ENCODE results near the gene ASAP2. TPM values are rescaled to one million over a fixed set of nuclear protein-coding genes. Genes with fewer than 3 reads are reported as not detected.
"Not testable (repeated sequence)": the region's sequence is repeated elsewhere in the genome, so short reads cannot be mapped to it uniquely, and the experiment has no call there.

The ASAP2 gene
- total RNA-seq, 4 donors from 2014 or later: 33.2 to 62.1 (median 54.5) TPM

DNA sequence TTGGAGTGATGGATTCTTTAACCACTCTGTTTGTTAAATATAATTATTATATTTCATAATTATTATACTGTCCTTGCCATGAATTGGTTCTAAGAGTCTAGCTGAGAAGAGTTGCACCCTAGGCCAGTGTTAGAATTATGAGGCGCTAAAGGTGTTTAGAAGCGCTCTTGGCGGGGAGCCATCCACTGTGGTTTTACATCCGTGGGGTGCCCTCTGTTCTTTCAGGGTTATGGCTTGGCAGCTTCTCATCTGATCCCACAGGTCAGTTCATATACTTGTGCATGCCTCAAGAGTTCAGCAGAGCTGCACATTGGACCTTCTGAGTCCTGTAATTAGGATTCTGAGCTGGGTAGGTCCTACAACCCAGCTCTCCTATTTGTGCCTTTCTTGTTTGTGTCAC is 9.1 kb downstream of the ASAP2 start:
- Histone ChIP-seq H3K27me3 (no peaks in the 10 kb centered on the region), H3K4me3 (no peak overlapping the region), H3K9me3 (no peaks in the 10 kb centered on the region), H3K36me3 (no peaks in the 10 kb centered on the region), H3K27ac (no peak overlapping the region), H3K4me1 (peaks cover 22 to 56% (median 30%) of the 10 kb centered on the region in 4 donors)
- no peak for DNase-seq
- TF ChIP-seq POLR2A (IDR thresholded peaks at IDR 0.05) (no peak), EP300 (IDR thresholded peaks at IDR 0.05; ENCODE audit: low read depth) (no peak), POLR2AphosphoS5 (IDR thresholded peaks at IDR 0.05) (no peak)
- TF ChIP-seq, protein P1, sequence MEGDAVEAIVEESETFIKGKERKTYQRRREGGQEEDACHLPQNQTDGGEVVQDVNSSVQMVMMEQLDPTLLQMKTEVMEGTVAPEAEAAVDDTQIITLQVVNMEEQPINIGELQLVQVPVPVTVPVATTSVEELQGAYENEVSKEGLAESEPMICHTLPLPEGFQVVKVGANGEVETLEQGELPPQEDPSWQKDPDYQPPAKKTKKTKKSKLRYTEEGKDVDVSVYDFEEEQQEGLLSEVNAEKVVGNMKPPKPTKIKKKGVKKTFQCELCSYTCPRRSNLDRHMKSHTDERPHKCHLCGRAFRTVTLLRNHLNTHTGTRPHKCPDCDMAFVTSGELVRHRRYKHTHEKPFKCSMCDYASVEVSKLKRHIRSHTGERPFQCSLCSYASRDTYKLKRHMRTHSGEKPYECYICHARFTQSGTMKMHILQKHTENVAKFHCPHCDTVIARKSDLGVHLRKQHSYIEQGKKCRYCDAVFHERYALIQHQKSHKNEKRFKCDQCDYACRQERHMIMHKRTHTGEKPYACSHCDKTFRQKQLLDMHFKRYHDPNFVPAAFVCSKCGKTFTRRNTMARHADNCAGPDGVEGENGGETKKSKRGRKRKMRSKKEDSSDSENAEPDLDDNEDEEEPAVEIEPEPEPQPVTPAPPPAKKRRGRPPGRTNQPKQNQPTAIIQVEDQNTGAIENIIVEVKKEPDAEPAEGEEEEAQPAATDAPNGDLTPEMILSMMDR (IDR thresholded peaks at IDR 0.05): no peak
- in situ Hi-C loops (cut with MboI; ENCODE audit: low pct_ligation_motif_present in 1 of 4, low pct_unique_long_range_greater_than_20kb in 1 of 4, low sequenced_read_pairs in 3 of 4): loop anchor here in 1 of 4 donors (25.0 kb wide), 1 partner anchor 122 kb away; no protein-coding TSS in a partner anchor
- intact Hi-C loops (cut with DNase I; ENCODE audit: low total_unique reads): no loop called here
- 71 to 90% methylated on average over 2 to 4 of the region's 4 CpGs for WGBS, 2 donors (ENCODE audit: low coverage in 1 of 2)

DNA sequence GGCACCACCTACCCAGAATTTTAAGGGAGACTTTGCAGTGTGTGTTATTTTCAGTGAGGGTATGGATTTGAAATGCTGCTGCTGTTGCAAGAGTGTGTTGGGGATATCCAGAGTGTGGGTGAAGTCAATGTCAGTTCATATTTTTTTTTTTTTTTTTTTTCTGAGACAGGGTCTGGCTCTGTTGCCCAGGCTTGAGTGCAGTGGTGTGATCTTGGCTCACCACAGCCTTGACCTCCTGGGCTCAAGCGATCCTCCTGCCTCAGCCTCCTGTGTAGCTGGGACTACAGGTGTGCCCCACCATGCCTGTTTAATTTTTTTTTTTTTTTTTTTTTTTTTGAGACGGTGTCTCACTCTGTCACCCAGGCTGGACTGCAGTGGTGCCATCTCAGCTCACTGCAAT is 9.5 kb downstream of the ASAP2 start:
- H3K4me3 ChIP-seq; H3K27ac ChIP-seq; intact Hi-C loops (cut with DNase I; ENCODE audit: low total_unique reads); H3K36me3 ChIP-seq; DNase-seq; H3K27me3 ChIP-seq; H3K9me3 ChIP-seq: not testable (repeated sequence)
- in situ Hi-C loops (cut with MboI; ENCODE audit: low pct_ligation_motif_present in 1 of 4, low pct_unique_long_range_greater_than_20kb in 1 of 4, low sequenced_read_pairs in 3 of 4): loop anchor here in 1 of 4 donors (25.0 kb wide), 1 partner anchor 121 kb away; no protein-coding TSS in a partner anchor
- peaks cover 22 to 52% (median 28%) of the 10 kb centered on the region in 4 donors for H3K4me1 ChIP-seq
- 95% methylated on average over 2 of the region's 2 CpGs; no CpG with 5 or more reads in 1 of the 2 donors for WGBS, 2 donors (ENCODE audit: low coverage in 1 of 2)

DNA sequence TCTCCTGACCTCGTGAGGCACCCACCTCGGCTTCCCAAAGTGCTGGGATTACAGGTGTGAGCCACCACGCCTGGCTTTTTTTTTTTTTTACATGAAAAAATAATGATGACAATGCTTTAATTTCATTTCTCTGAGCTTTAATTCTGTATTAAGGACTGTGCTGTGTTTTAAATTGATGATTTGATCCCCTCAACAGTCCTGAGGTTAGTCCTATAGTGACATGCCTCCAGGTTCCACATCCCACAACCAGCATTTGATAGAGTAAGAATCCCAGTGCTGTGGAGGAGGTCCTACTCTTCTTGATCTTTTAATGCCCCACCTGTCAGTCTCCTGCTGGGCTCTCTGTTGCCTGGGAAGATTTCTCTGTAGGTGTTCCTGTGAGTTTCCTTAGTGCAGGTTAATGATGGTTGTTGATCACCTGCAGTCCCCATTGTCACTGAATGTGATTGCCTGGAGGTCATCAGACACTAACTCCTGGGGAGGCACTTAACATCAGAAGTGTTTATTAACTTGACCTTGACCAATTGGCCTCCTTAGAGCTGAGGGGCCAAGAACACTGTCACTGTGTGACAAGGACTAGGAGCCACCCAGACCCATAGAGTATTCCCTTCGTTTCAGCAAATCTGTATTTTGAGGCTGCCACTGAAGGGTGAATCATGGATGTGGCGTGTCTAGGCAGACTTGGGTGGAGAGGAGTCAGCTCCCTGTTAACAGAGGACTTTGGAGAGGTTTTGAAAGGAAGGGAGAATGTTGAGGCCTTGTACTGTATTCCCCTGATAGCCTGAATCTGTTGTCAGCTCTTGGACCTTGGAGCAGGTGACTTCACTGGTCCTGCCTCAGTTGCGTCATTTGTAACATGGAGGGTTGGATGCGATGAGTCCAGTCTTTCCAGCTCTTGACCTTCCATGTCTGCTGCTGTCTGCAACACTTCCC is 11.5 kb downstream of the ASAP2 start:
- intact Hi-C loops (cut with DNase I; ENCODE audit: low total_unique reads): no loop called here
- Histone ChIP-seq H3K4me1 (peaks cover 8 to 44% (median 10%) of the 10 kb centered on the region in 4 donors), H3K27me3 (no peaks in the 10 kb centered on the region), H3K9me3 (no peaks in the 10 kb centered on the region), H3K4me3 (no peak overlapping the region), H3K36me3 (no peaks in the 10 kb centered on the region), H3K27ac (no peak overlapping the region)
- no peak for DNase-seq
- WGBS, 2 donors (ENCODE audit: low coverage in 1 of 2): 80 to 91% methylated on average over 1 to 7 of the region's 7 CpGs
- in situ Hi-C loops (cut with MboI; ENCODE audit: low pct_ligation_motif_present in 1 of 4, low pct_unique_long_range_greater_than_20kb in 1 of 4, low sequenced_read_pairs in 3 of 4): loop anchor here in 1 of 4 donors (25.0 kb wide), 1 partner anchor 119 kb away; no protein-coding TSS in a partner anchor
- TF ChIP-seq EP300 (IDR thresholded peaks at IDR 0.05; ENCODE audit: low read depth) (no peak), POLR2A (IDR thresholded peaks at IDR 0.05) (no peak), POLR2AphosphoS5 (IDR thresholded peaks at IDR 0.05) (no peak)
- TF ChIP-seq, protein P1 (IDR thresholded peaks at IDR 0.05): no peak

DNA sequence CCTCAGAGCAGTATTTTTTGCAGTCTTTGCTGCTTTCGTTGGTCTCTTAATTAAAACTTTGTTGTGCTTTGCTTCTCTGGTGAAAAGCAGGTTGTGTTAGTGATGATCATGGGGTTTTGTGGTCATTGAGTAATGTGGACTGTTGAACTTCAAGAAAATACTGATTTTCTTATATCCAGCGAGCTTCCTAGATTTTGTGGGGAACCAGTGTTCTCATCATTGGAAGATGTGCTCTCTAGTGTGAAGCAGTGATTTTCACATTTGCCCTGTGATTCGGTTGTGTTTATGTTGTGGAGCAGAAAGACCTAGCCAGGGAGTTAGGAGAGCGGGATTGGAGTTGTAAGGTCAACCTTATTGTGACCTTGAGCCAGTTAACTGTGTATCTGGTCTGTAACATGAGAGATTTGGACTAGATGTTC is 12.4 kb downstream of the ASAP2 start:
- no peaks in the 10 kb centered on the region for H3K9me3 ChIP-seq
- in situ Hi-C loops (cut with MboI; ENCODE audit: low pct_ligation_motif_present in 1 of 4, low pct_unique_long_range_greater_than_20kb in 1 of 4, low sequenced_read_pairs in 3 of 4) (loop anchor here in 1 of 4 donors (25.0 kb wide), 1 partner anchor 118 kb away; no protein-coding TSS in a partner anchor), intact Hi-C loops (cut with DNase I; ENCODE audit: low total_unique reads) (no loop called here)
- peaks cover 1 to 39% (median 4%) of the 10 kb centered on the region in 4 donors for H3K4me1 ChIP-seq
- WGBS, 2 donors (ENCODE audit: low coverage in 1 of 2): 49 to 72% methylated on average over 3 to 4 of the region's 4 CpGs
- no peak overlapping the region for H3K27ac ChIP-seq
- no peak for DNase-seq
- TF ChIP-seq POLR2AphosphoS5 (IDR thresholded peaks at IDR 0.05) (no peak), POLR2A (IDR thresholded peaks at IDR 0.05) (no peak), EP300 (IDR thresholded peaks at IDR 0.05; ENCODE audit: low read depth) (no peak)
- TF ChIP-seq, protein P1 (IDR thresholded peaks at IDR 0.05): no peak
- H3K4me3 ChIP-seq: no peak overlapping the region
- no peaks in the 10 kb centered on the region for H3K36me3 ChIP-seq
- no peaks in the 10 kb centered on the region for H3K27me3 ChIP-seq

All from transverse colon (tissue), 4 donors.